GM23338 (cell line): ENCODE data around the gene BORCS8. TPM values are rescaled to one million over a fixed set of nuclear protein-coding genes. Genes with fewer than 3 reads are reported as not detected.

Experiments
- EZH2 ChIP-seq: fragments of 200-600 bp; sonication (generic); IDR thresholded peaks from one replicate; pipeline ENCODE4 v1.8.0; 2017; ENCODE audit warnings: antibody characterized with exemption, mild to moderate bottlenecking, low read depth; ENCODE audit not compliant: unreplicated experiment
- JUNB ChIP-seq: IDR thresholded peaks from one replicate; pipeline ENCODE4 v1.6.1; 2016; ENCODE audit warnings: antibody characterized with exemption; ENCODE audit not compliant: unreplicated experiment
- POLR2AphosphoS5 ChIP-seq: IDR thresholded peaks from 2 replicates; pipeline ENCODE4 v1.6.1; 2016; ENCODE audit warnings: antibody characterized with exemption, low read depth
- STAT1 ChIP-seq: IDR thresholded peaks from one replicate; pipeline ENCODE4 v1.6.1; 2016; ENCODE audit warnings: antibody characterized with exemption; ENCODE audit not compliant: unreplicated experiment
- polyA plus RNA-seq: library from polyadenylated mRNA; unstranded; fragments of >200 nt; fragmentation: Nextera tagmentation; extraction: Ambion mirVana; gene quantifications from 2 replicates; pipeline ENCODE4 v1.2.1, GENCODE V29; 2016
- total RNA-seq: library from RNA; depleted of rRNA; stranded (reverse); fragments of >200 nt; shearing (Covaris generic); gene quantifications from 2 replicates; pipeline ENCODE4 v1.2.3, GENCODE V29; 2014
- TF ChIP-seq, protein P1 (sequence below): fragments of 250-450 bp; sonication (Bioruptor Pico); IDR thresholded peaks from 2 replicates; pipeline ENCODE4 v1.5.0; 2020; ENCODE audit warnings: mild to moderate bottlenecking, moderate library complexity
- TF ChIP-seq, protein P2 (sequence below), 2 experiments: fragments of 200-600 bp in 1 of 2; sonication (generic) in 1 of 2; conservative IDR thresholded peaks; 2 replicates each; pipeline versions ENCODE4 v1.5.1 to v1.6.1; 2016 to 2017; ENCODE audit warnings: antibody characterized with exemption in 2 of 2, low read depth in 2 of 2, mild to moderate bottlenecking in 2 of 2, moderate library complexity in 1 of 2
- TF ChIP-seq, protein P3 (sequence below): IDR thresholded peaks from 2 replicates; pipeline ENCODE4 v1.6.1; 2016; ENCODE audit warnings: antibody characterized with exemption

BORCS8 gene
- total and polyA plus RNA-seq, 2 experiments from 2014 or later: 15.1 to 18.8 TPM

DNA sequence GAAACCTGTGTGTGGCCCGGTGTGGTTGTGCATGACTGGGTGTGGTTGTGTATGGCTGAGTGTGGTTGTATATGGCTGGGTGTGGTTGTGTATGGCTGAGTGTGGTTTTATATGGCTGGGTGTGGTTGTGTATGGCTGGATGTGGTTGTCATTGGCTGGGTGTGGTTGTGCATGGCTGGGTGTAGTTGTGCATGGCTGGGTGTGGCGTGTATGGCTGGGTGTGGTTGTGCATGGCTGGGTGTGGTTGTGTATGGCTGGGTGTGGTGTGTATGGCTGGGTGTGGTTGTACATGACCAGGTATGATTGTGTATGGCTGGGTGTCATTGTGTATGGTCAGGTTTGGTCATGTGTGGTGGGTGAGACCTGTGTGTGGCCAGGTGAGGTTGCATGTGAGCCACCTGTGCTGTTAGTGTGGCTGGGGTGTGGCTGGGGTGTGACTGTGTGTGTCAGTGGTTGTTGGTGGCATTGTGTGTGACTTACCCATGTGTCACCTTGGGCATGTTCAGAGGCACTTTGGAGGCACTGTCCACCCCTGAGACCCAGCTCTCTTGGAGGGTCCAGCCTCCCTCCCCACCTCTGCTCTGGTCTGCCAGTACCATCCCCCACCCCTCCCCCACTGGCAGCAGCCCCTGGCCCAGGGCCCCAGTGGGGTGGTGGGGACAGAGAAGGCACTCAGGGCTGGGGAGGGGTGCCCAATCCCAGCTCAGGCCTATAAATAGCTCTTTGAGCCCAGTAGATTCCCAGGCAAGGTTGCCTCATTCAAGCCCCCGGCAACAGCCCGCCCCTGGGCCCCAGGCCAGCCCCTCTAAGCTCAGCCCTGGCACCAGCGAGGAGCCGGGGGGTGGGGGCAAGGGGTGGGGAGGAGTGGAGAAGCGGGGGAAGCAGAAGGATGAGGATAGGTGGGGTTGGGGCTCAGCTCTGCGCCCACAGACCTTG, 16.0 kb upstream of the BORCS8 start (continued):
- TF ChIP-seq, protein P1, sequence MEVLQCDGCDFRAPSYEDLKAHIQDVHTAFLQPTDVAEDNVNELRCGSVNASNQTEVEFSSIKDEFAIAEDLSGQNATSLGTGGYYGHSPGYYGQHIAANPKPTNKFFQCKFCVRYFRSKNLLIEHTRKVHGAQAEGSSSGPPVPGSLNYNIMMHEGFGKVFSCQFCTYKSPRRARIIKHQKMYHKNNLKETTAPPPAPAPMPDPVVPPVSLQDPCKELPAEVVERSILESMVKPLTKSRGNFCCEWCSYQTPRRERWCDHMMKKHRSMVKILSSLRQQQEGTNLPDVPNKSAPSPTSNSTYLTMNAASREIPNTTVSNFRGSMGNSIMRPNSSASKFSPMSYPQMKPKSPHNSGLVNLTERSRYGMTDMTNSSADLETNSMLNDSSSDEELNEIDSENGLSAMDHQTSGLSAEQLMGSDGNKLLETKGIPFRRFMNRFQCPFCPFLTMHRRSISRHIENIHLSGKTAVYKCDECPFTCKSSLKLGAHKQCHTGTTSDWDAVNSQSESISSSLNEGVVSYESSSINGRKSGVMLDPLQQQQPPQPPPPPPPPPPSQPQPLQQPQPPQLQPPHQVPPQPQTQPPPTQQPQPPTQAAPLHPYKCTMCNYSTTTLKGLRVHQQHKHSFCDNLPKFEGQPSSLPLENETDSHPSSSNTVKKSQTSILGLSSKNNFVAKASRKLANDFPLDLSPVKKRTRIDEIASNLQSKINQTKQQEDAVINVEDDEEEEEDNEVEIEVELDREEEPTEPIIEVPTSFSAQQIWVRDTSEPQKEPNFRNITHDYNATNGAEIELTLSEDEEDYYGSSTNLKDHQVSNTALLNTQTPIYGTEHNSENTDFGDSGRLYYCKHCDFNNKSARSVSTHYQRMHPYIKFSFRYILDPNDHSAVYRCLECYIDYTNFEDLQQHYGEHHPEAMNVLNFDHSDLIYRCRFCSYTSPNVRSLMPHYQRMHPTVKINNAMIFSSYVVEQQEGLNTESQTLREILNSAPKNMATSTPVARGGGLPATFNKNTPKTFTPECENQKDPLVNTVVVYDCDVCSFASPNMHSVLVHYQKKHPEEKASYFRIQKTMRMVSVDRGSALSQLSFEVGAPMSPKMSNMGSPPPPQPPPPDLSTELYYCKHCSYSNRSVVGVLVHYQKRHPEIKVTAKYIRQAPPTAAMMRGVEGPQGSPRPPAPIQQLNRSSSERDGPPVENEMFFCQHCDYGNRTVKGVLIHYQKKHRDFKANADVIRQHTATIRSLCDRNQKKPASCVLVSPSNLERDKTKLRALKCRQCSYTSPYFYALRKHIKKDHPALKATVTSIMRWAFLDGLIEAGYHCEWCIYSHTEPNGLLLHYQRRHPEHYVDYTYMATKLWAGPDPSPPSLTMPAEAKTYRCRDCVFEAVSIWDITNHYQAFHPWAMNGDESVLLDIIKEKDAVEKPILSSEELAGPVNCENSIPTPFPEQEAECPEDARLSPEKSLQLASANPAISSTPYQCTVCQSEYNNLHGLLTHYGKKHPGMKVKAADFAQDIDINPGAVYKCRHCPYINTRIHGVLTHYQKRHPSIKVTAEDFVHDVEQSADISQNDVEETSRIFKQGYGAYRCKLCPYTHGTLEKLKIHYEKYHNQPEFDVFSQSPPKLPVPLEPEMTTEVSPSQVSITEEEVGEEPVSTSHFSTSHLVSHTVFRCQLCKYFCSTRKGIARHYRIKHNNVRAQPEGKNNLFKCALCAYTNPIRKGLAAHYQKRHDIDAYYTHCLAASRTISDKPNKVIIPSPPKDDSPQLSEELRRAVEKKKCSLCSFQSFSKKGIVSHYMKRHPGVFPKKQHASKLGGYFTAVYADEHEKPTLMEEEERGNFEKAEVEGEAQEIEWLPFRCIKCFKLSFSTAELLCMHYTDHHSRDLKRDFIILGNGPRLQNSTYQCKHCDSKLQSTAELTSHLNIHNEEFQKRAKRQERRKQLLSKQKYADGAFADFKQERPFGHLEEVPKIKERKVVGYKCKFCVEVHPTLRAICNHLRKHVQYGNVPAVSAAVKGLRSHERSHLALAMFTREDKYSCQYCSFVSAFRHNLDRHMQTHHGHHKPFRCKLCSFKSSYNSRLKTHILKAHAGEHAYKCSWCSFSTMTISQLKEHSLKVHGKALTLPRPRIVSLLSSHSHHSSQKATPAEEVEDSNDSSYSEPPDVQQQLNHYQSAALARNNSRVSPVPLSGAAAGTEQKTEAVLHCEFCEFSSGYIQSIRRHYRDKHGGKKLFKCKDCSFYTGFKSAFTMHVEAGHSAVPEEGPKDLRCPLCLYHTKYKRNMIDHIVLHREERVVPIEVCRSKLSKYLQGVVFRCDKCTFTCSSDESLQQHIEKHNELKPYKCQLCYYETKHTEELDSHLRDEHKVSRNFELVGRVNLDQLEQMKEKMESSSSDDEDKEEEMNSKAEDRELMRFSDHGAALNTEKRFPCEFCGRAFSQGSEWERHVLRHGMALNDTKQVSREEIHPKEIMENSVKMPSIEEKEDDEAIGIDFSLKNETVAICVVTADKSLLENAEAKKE (CRISPR knock-in tag): no peak
- TF ChIP-seq, protein P2, sequence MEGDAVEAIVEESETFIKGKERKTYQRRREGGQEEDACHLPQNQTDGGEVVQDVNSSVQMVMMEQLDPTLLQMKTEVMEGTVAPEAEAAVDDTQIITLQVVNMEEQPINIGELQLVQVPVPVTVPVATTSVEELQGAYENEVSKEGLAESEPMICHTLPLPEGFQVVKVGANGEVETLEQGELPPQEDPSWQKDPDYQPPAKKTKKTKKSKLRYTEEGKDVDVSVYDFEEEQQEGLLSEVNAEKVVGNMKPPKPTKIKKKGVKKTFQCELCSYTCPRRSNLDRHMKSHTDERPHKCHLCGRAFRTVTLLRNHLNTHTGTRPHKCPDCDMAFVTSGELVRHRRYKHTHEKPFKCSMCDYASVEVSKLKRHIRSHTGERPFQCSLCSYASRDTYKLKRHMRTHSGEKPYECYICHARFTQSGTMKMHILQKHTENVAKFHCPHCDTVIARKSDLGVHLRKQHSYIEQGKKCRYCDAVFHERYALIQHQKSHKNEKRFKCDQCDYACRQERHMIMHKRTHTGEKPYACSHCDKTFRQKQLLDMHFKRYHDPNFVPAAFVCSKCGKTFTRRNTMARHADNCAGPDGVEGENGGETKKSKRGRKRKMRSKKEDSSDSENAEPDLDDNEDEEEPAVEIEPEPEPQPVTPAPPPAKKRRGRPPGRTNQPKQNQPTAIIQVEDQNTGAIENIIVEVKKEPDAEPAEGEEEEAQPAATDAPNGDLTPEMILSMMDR (conservative IDR thresholded peaks at IDR 0.05; ENCODE audit: low read depth in 2 of 2): no peak
- TF ChIP-seq JUNB: no peak
- TF ChIP-seq POLR2AphosphoS5: no peak
- TF ChIP-seq STAT1: no peak
- TF ChIP-seq, protein P3, sequence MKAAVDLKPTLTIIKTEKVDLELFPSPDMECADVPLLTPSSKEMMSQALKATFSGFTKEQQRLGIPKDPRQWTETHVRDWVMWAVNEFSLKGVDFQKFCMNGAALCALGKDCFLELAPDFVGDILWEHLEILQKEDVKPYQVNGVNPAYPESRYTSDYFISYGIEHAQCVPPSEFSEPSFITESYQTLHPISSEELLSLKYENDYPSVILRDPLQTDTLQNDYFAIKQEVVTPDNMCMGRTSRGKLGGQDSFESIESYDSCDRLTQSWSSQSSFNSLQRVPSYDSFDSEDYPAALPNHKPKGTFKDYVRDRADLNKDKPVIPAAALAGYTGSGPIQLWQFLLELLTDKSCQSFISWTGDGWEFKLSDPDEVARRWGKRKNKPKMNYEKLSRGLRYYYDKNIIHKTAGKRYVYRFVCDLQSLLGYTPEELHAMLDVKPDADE: no peak
- no peak for TF ChIP-seq EZH2
